PFSK-1 (cell line): ENCODE measurements around the gene ARHGAP15.

Experiments
- POLR2AphosphoS5 ChIP-seq: IDR thresholded peaks from 2 replicates; pipeline ENCODE4 v1.6.1; 2012; ENCODE audit warnings: low read depth, mild to moderate bottlenecking, control low read depth, low read length, moderate library complexity
- SIN3A ChIP-seq: IDR thresholded peaks from 2 replicates; pipeline ENCODE4 v1.6.1; 2012; ENCODE audit warnings: mild to moderate bottlenecking, low read length, moderate library complexity, borderline replicate concordance; ENCODE audit not compliant: insufficient read depth
- TAF1 ChIP-seq: IDR thresholded peaks from 2 replicates; pipeline ENCODE4 v1.6.1; 2012; ENCODE audit warnings: low read length, control low read depth, borderline replicate concordance; ENCODE audit not compliant: insufficient read depth
- TF ChIP-seq, protein P1 (sequence below), 2 experiments: IDR thresholded peaks; 2 replicates each; pipeline versions ENCODE4 v1.6.1 to v1.8.0; 2011 to 2012; ENCODE audit warnings: low read depth in 2 of 2, low read length in 2 of 2, control low read depth in 1 of 2, inconsistent platforms in 1 of 2, mild to moderate bottlenecking in 1 of 2, moderate library complexity in 1 of 2; ENCODE audit not compliant: insufficient read depth in 1 of 2

DNA sequence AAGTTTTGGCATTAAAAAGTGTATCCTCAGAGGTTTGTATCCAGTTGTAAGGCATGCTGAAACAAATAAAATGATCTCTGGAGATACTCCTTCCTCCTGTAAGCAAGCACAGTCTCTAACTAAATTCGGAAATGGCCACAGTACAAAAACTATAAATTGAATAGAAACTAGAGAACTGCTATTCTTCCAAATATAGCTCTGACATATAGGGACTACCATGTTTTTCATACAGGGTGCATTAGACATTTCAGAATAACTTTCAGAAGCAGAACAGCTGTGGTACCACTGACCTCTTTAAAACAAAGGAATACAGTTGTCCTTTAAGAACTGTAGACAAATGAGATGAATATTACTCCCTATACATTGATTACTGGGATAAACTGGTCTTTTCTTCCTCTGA lies 568.5 kb downstream of the ARHGAP15 start:
- TF ChIP-seq POLR2AphosphoS5 (no peak), SIN3A (no peak), TAF1 (no peak)
- TF ChIP-seq, protein P1, sequence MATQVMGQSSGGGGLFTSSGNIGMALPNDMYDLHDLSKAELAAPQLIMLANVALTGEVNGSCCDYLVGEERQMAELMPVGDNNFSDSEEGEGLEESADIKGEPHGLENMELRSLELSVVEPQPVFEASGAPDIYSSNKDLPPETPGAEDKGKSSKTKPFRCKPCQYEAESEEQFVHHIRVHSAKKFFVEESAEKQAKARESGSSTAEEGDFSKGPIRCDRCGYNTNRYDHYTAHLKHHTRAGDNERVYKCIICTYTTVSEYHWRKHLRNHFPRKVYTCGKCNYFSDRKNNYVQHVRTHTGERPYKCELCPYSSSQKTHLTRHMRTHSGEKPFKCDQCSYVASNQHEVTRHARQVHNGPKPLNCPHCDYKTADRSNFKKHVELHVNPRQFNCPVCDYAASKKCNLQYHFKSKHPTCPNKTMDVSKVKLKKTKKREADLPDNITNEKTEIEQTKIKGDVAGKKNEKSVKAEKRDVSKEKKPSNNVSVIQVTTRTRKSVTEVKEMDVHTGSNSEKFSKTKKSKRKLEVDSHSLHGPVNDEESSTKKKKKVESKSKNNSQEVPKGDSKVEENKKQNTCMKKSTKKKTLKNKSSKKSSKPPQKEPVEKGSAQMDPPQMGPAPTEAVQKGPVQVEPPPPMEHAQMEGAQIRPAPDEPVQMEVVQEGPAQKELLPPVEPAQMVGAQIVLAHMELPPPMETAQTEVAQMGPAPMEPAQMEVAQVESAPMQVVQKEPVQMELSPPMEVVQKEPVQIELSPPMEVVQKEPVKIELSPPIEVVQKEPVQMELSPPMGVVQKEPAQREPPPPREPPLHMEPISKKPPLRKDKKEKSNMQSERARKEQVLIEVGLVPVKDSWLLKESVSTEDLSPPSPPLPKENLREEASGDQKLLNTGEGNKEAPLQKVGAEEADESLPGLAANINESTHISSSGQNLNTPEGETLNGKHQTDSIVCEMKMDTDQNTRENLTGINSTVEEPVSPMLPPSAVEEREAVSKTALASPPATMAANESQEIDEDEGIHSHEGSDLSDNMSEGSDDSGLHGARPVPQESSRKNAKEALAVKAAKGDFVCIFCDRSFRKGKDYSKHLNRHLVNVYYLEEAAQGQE (IDR thresholded peaks at IDR 0.05; ENCODE audit: insufficient read depth in 1 of 2, low read depth in 2 of 2, low read length in 2 of 2), result no peak
